SK-N-SH treated with all-trans-retinoic acid at 6 μM for 48 hours (cell line): ENCODE measurements around the gene EEFSEC.

Experiments used
- ATAC-seq: fragments of 200-7000 bp; cut with Tn5 transposase; 3 replicates; pipeline ENCODE4 v1.9.1; 2020; ENCODE audit warnings: mild to moderate bottlenecking, moderate library complexity
- ARNTL ChIP-seq: fragments of 450-650 bp; formaldehyde crosslinking; IDR thresholded peaks from 2 replicates; pipeline ENCODE4 v1.5.0; 2020; ENCODE audit warnings: low read depth, mild to moderate bottlenecking, moderate library complexity, borderline replicate concordance
- BACH2 ChIP-seq: fragments of 250-450 bp; sonication (Bioruptor Pico); IDR thresholded peaks from 2 replicates; pipeline ENCODE4 v1.9.0; 2021; ENCODE audit warnings: mild to moderate bottlenecking, borderline replicate concordance
- CSDC2 ChIP-seq: fragments of 250-450 bp; sonication (Bioruptor Pico); IDR thresholded peaks from 2 replicates; pipeline ENCODE4 v1.5.0; 2020; ENCODE audit warnings: mild to moderate bottlenecking, moderate library complexity
- GLIS3 ChIP-seq: fragments of 250-450 bp; sonication (Bioruptor Pico); IDR thresholded peaks from 2 replicates; pipeline ENCODE4 v1.5.0; 2020; ENCODE audit warnings: mild to moderate bottlenecking, moderate library complexity
- ISL1 ChIP-seq: fragments of 250-450 bp; sonication (Bioruptor Pico); IDR thresholded peaks from 2 replicates; pipeline ENCODE4 v2.1.2; 2022; ENCODE audit warnings: mild to moderate bottlenecking, moderate library complexity
- OSR1 ChIP-seq: fragments of 250-450 bp; sonication (Bioruptor Pico); IDR thresholded peaks from 2 replicates; pipeline ENCODE4 v1.8.0; 2022; ENCODE audit warnings: moderate library complexity, mild to moderate bottlenecking, inconsistent platforms
- PPARA ChIP-seq: fragments of 250-450 bp; sonication (Bioruptor Pico); IDR thresholded peaks from 2 replicates; pipeline ENCODE4 v1.5.0; 2020; ENCODE audit warnings: mild to moderate bottlenecking, borderline replicate concordance
- RARB ChIP-seq: fragments of 250-450 bp; sonication (Bioruptor Pico); IDR thresholded peaks from 2 replicates; pipeline ENCODE4 v1.8.0; 2021; ENCODE audit warnings: mild to moderate bottlenecking, moderate library complexity
- SNAI2 ChIP-seq: fragments of 250-450 bp; sonication (Bioruptor Pico); IDR thresholded peaks from 2 replicates; pipeline ENCODE4 v1.5.0; 2020; ENCODE audit warnings: mild to moderate bottlenecking, moderate library complexity
- TCF4 ChIP-seq: fragments of 250-450 bp; sonication (Bioruptor Pico); IDR thresholded peaks from 2 replicates; pipeline ENCODE4 v1.8.0; 2021; ENCODE audit warnings: mild to moderate bottlenecking, moderate library complexity, borderline replicate concordance
- TOX ChIP-seq: fragments of 250-450 bp; sonication (Bioruptor Pico); IDR thresholded peaks from 2 replicates; pipeline ENCODE4 v1.8.0; 2021; ENCODE audit warnings: mild to moderate bottlenecking, moderate library complexity, borderline replicate concordance
- ZC3H10 ChIP-seq: fragments of 250-450 bp; sonication (Bioruptor Pico); IDR thresholded peaks from 2 replicates; pipeline ENCODE4 v1.5.1; 2021; ENCODE audit warnings: mild to moderate bottlenecking, moderate library complexity
- ZFP3 ChIP-seq: fragments of 250-450 bp; sonication (Bioruptor Pico); IDR thresholded peaks from 2 replicates; pipeline ENCODE4 v1.5.0; 2020; ENCODE audit warnings: mild to moderate bottlenecking, moderate library complexity
- ZNF565 ChIP-seq: fragments of 450-650 bp; formaldehyde crosslinking; conservative IDR thresholded peaks from 2 replicates; pipeline ENCODE4 v1.5.0; 2020; ENCODE audit warnings: low read depth, mild to moderate bottlenecking, moderate library complexity
- ZNF70 ChIP-seq: fragments of 450-650 bp; formaldehyde crosslinking; IDR thresholded peaks from 2 replicates; pipeline ENCODE4 v1.5.0; 2020; ENCODE audit warnings: mild to moderate bottlenecking, moderate library complexity
- TF ChIP-seq, protein P1 (sequence below): fragments of 250-450 bp; sonication (Bioruptor Pico); IDR thresholded peaks from 2 replicates; pipeline ENCODE4 v1.5.1; 2021; ENCODE audit warnings: mild to moderate bottlenecking, moderate library complexity
- TF ChIP-seq, protein P2 (sequence below): fragments of 250-450 bp; sonication (Bioruptor Pico); IDR thresholded peaks from 2 replicates; pipeline ENCODE4 v1.5.1; 2020; ENCODE audit warnings: low read depth, mild to moderate bottlenecking, moderate library complexity
- TF ChIP-seq, protein P3 (sequence below): fragments of 250-450 bp; sonication (Bioruptor Pico); IDR thresholded peaks from 2 replicates; pipeline ENCODE4 v1.5.0; 2020; ENCODE audit warnings: mild to moderate bottlenecking, moderate library complexity
- TF ChIP-seq, protein P4 (sequence below): fragments of 250-450 bp; sonication (Bioruptor Pico); IDR thresholded peaks from 2 replicates; pipeline ENCODE4 v1.8.0; 2020; ENCODE audit warnings: mild to moderate bottlenecking, moderate library complexity, borderline replicate concordance

The EEFSEC gene

DNA sequence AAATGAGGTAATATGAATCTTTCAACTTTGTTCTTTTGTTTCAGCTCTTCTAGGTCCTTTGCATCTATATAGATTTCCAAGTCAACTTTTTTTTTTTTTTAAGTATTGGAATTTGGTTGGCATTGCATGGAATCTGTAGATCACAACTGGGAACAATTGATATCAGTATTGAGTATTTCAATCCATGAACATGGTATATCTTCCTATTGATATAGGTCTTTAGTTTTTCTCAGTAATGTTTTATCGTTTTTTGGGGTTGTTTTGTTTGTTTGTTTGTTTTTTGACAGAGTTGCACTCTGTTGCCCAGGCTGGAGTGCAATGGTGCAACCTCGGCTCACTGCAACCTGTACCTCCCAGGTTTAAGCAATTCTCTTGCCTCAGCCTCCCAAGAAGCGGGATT lies 137.2 kb downstream of the EEFSEC start:
- ATAC-seq = no peak
- TF ChIP-seq, protein P1, sequence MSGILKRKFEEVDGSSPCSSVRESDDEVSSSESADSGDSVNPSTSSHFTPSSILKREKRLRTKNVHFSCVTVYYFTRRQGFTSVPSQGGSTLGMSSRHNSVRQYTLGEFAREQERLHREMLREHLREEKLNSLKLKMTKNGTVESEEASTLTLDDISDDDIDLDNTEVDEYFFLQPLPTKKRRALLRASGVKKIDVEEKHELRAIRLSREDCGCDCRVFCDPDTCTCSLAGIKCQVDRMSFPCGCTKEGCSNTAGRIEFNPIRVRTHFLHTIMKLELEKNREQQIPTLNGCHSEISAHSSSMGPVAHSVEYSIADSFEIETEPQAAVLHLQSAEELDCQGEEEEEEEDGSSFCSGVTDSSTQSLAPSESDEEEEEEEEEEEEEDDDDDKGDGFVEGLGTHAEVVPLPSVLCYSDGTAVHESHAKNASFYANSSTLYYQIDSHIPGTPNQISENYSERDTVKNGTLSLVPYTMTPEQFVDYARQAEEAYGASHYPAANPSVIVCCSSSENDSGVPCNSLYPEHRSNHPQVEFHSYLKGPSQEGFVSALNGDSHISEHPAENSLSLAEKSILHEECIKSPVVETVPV (CRISPR knock-in tag) = no peak
- TF ChIP-seq TOX (CRISPR knock-in tag) (no peak), ZNF70 (CRISPR knock-in tag) (no peak), ARNTL (CRISPR knock-in tag) (no peak), ZNF565 (CRISPR knock-in tag) (no peak), CSDC2 (no peak), BACH2 (no peak), ISL1 (no peak)
- TF ChIP-seq, protein P2, sequence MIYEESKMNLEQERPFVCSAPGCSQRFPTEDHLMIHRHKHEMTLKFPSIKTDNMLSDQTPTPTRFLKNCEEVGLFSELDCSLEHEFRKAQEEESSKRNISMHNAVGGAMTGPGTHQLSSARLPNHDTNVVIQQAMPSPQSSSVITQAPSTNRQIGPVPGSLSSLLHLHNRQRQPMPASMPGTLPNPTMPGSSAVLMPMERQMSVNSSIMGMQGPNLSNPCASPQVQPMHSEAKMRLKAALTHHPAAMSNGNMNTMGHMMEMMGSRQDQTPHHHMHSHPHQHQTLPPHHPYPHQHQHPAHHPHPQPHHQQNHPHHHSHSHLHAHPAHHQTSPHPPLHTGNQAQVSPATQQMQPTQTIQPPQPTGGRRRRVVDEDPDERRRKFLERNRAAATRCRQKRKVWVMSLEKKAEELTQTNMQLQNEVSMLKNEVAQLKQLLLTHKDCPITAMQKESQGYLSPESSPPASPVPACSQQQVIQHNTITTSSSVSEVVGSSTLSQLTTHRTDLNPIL (CRISPR knock-in tag) = no peak

DNA sequence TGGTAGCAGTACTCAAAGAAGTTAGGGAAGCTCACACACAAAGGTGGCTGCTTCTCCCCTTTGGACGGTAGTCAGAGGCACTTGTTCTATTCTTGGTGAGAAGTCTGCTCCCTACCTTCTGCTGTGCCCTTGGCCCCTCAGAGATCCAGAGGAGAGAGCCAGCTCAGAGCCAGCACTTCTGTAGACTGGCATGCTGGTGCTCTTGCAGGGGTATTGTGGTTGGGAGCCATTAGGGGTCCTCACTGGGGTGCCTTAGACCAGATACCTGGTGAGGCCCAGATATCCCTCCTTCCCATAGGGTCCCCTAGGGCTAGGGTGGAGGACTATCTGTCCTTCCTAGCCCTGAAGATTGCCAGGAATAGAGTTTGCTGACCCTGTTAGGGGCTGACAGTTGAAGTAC lies 140.6 kb downstream of the EEFSEC start:
- TF ChIP-seq TCF4 (CRISPR knock-in tag) (no peak), ZNF70 (CRISPR knock-in tag) (no peak), PPARA (CRISPR knock-in tag) (no peak), CSDC2 (no peak), RARB (CRISPR knock-in tag) (no peak)
- ATAC-seq = no peak

DNA sequence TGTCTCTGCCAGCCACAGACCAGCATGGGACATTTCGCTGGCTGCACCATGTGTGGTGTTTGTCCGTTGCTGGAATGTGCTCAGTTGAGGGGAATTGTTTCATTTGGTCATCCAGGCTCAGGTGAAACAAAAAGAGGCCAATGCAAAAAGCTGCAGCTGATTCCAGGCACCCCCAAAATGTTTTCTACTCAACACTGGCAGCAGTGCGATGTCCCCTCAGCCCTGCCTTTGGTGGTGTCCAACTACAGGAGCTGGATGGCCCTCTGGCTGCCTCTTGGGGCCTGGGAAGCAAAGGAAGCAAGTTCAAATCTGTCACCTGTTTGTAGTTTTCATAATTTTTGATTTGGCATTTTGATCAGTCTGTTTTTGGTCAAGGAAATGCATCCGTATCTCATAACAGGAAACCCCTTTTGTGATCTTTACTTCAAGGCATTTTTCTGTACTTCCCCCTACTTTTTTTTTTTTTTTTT lies 141.8 kb downstream of the EEFSEC start:
- TF ChIP-seq ZNF70 (CRISPR knock-in tag) (no peak), ISL1 (no peak), CSDC2 (no peak), ZFP3 (no peak), PPARA (CRISPR knock-in tag) (no peak), SNAI2 (no peak), OSR1 (CRISPR knock-in tag) (no peak), GLIS3 (no peak), RARB (CRISPR knock-in tag) (no peak)
- TF ChIP-seq, protein P3, sequence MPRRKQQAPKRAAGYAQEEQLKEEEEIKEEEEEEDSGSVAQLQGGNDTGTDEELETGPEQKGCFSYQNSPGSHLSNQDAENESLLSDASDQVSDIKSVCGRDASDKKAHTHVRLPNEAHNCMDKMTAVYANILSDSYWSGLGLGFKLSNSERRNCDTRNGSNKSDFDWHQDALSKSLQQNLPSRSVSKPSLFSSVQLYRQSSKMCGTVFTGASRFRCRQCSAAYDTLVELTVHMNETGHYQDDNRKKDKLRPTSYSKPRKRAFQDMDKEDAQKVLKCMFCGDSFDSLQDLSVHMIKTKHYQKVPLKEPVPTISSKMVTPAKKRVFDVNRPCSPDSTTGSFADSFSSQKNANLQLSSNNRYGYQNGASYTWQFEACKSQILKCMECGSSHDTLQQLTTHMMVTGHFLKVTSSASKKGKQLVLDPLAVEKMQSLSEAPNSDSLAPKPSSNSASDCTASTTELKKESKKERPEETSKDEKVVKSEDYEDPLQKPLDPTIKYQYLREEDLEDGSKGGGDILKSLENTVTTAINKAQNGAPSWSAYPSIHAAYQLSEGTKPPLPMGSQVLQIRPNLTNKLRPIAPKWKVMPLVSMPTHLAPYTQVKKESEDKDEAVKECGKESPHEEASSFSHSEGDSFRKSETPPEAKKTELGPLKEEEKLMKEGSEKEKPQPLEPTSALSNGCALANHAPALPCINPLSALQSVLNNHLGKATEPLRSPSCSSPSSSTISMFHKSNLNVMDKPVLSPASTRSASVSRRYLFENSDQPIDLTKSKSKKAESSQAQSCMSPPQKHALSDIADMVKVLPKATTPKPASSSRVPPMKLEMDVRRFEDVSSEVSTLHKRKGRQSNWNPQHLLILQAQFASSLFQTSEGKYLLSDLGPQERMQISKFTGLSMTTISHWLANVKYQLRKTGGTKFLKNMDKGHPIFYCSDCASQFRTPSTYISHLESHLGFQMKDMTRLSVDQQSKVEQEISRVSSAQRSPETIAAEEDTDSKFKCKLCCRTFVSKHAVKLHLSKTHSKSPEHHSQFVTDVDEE = no peak
- TF ChIP-seq, all 23 proteins: peak for 0
- no peak for ATAC-seq

DNA sequence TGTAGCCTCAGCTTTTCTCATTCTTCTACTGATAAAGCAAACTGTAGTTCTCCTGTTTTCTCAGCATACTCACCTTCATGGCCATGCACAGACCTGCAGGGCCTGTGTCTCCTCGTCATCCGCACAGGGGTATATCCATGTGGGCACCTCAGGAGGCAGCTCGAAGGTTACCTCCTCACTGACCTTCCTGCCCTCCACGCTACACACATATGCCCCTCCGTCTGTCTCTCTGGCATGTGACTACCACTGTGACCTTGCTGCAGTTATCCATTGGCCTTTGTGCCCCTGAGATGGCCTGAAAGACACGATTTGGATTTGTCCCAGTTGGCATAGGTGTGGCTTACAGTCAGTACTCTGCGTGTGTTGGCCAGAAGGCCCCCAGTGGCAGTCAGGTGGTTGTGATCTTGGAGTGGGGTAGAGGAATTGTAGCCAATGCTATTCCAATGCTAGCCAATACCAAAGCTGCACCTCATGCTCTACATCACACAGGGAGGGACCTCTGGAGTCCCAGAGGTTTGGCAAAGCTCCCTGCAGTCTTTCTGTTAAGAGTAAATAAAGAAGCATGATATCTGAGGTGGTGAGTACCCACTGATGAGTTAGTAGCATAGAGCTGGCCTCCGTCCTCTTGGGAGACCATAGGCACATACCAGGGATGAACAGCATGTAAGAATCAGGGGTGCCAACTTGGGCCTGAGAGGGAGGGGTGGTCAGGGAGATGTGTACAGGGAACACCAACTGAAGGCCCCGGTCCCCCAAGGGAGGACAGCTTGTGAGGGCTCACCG lies 143.4 kb downstream of the EEFSEC start:
- TF ChIP-seq, protein P1 (CRISPR knock-in tag) = no peak
- no peak for ATAC-seq

DNA sequence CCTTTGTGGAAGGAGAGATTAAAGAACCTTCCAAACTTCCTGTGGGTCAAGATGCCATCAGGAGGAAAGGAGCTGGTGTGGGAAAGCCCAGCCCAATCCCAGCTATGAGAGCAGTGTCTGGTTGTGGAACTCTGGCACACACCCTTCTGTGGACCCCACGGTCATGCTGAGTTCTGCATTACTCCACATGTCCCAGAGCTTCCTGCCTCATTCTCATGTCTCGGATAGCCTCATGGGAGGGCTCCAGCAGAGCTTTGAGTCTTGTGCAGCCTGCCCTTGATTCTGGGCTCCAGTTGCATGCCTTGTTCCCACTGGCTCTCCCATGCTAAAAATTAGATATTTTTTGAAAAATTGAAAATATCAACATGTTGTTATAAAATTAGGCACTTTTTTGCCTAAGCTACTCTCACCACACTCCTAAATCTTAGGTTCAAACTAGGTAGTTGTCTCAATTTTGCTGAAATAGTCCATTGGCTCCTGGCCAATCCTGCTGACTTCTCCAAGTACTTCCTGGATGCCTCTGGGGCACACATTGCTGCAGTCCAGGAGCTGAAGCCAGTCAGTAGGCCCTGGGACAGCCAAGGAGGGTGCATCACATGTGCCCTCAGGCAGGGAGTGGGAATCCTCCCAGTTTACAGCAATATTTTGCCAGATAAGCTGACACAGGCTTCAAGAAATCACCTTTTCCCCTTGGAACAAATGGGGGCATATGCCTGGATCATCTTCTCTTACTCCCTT lies 144.3 kb downstream of the EEFSEC start:
- peak; percentile 30; the same call in 2 of the 3 replicates for ATAC-seq
- TF ChIP-seq GLIS3 = no peak
- no peak for TF ChIP-seq OSR1 (CRISPR knock-in tag)
- TF ChIP-seq BACH2 = no peak
- no peak for TF ChIP-seq ZC3H10 (CRISPR knock-in tag)
- TF ChIP-seq, protein P4, sequence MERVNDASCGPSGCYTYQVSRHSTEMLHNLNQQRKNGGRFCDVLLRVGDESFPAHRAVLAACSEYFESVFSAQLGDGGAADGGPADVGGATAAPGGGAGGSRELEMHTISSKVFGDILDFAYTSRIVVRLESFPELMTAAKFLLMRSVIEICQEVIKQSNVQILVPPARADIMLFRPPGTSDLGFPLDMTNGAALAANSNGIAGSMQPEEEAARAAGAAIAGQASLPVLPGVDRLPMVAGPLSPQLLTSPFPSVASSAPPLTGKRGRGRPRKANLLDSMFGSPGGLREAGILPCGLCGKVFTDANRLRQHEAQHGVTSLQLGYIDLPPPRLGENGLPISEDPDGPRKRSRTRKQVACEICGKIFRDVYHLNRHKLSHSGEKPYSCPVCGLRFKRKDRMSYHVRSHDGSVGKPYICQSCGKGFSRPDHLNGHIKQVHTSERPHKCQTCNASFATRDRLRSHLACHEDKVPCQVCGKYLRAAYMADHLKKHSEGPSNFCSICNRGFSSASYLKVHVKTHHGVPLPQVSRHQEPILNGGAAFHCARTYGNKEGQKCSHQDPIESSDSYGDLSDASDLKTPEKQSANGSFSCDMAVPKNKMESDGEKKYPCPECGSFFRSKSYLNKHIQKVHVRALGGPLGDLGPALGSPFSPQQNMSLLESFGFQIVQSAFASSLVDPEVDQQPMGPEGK (CRISPR knock-in tag) = no peak
- TF ChIP-seq ZNF70 (CRISPR knock-in tag) = no peak
- TF ChIP-seq RARB (CRISPR knock-in tag) = no peak
- TF ChIP-seq, protein P1 (CRISPR knock-in tag) = no peak
- TF ChIP-seq TCF4 (CRISPR knock-in tag) = no peak
